Measurements from ENCODE around the gene CRB2. TPM values are rescaled to one million over a fixed set of nuclear protein-coding genes. Genes with fewer than 3 reads are reported as not detected.

CRB2 gene
- total RNA-seq, 4 donors from 2014 or later: 0.11 TPM; not detected in 3

- H3K4me3 ChIP-seq (replicated peaks in 1 of 3): no peak overlapping the region
- H3K27me3 ChIP-seq: no peaks in the 10 kb centered on the region
- H3K27ac ChIP-seq: no peak overlapping the region
- no peaks in the 10 kb centered on the region for H3K36me3 ChIP-seq
- 76 to 93% methylated on average over 14 to 43 of the region's 67 CpGs for WGBS, 2 donors
- TF ChIP-seq, protein P1, sequence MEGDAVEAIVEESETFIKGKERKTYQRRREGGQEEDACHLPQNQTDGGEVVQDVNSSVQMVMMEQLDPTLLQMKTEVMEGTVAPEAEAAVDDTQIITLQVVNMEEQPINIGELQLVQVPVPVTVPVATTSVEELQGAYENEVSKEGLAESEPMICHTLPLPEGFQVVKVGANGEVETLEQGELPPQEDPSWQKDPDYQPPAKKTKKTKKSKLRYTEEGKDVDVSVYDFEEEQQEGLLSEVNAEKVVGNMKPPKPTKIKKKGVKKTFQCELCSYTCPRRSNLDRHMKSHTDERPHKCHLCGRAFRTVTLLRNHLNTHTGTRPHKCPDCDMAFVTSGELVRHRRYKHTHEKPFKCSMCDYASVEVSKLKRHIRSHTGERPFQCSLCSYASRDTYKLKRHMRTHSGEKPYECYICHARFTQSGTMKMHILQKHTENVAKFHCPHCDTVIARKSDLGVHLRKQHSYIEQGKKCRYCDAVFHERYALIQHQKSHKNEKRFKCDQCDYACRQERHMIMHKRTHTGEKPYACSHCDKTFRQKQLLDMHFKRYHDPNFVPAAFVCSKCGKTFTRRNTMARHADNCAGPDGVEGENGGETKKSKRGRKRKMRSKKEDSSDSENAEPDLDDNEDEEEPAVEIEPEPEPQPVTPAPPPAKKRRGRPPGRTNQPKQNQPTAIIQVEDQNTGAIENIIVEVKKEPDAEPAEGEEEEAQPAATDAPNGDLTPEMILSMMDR (IDR thresholded peaks at IDR 0.05): no peak
- TF ChIP-seq POLR2A (IDR thresholded peaks at IDR 0.05): no peak
- intact Hi-C loops (cut with DNase I): no loop called here
- DNase-seq: no peak
- H3K9me3 ChIP-seq: no peaks in the 10 kb centered on the region
- H3K4me1 ChIP-seq: no peaks in the 10 kb centered on the region
Observed at GRCh38 chr9:123365881-123366528, 10.0 kb downstream of the CRB2 start.

DNA sequence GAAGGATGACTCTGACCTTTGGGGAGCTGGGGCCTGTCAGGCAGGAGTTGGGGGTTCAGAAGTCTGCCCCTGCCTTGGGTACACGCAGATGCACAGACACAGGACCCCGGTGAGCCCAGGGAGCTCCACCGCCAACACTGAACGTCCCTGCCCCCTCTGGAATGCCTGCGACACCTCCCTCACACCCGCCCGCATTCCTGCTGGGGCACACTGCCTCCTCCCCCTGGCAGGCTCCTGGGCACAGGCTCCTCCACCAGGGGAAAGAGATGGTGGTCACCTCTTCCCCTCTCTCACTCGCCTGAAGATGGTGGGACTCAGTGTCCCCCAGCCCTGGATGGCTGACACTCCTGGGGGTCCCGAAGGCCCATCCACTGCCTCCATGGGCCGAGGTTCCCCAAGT is 12.0 kb downstream of the CRB2 start:
- WGBS, 2 donors: 57 to 70% methylated on average over 10 of the region's 10 CpGs
- H3K4me1 ChIP-seq: peaks cover 0 to 1% of the 10 kb centered on the region in 2 donors
- TF ChIP-seq, protein P1 (IDR thresholded peaks at IDR 0.05): no peak
- TF ChIP-seq POLR2A (IDR thresholded peaks at IDR 0.05): no peak
- intact Hi-C loops (cut with DNase I): no loop called here
- no peak overlapping the region for H3K27ac ChIP-seq
- no peaks in the 10 kb centered on the region for H3K36me3 ChIP-seq
- peaks cover 3% of the 10 kb centered on the region for H3K27me3 ChIP-seq
- H3K9me3 ChIP-seq: no peaks in the 10 kb centered on the region
- no peak overlapping the region for H3K4me3 ChIP-seq (replicated peaks in 1 of 3)
- no peak for DNase-seq

GRCh38 chr9:123368536-123369153 is 12.6 kb downstream of the CRB2 start:
- DNase-seq: no peak
- Histone ChIP-seq H3K4me3 (replicated peaks in 1 of 3) (no peak overlapping the region), H3K27me3 (peaks cover 3% of the 10 kb centered on the region), H3K27ac (no peak overlapping the region), H3K4me1 (peaks cover 0 to 8% of the 10 kb centered on the region in 2 donors), H3K36me3 (no peaks in the 10 kb centered on the region), H3K9me3 (no peaks in the 10 kb centered on the region)
- intact Hi-C loops (cut with DNase I): no loop called here
- no peak for TF ChIP-seq POLR2A (IDR thresholded peaks at IDR 0.05)
- TF ChIP-seq, protein P1 (IDR thresholded peaks at IDR 0.05): no peak
- WGBS, 2 donors: 90% methylated on average over 2 of the region's 6 CpGs

DNA sequence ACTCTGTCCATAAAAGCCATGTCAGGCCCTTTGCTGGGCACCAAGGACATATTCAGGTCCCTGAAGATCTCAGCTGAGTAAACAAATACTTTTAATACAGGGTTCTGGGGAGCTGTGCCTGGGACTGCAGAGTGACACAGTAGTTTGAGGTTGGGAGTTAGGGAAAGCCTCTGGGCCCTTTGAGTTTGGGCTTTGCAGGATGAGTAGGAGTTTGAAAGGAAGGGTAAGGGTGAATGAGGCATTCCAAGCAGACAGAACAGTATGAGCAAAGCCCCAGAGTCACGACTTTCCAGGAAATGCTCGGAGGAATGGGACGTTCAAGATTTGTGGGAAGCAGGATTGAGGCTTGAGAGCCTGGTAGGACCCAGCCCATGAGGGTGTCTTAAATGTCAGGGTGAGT is 13.3 kb downstream of the CRB2 start:
- DNase-seq: no peak
- Histone ChIP-seq H3K27me3 (peaks cover 3% of the 10 kb centered on the region), H3K9me3 (no peaks in the 10 kb centered on the region), H3K4me1 (peaks cover 0 to 9% of the 10 kb centered on the region in 2 donors), H3K27ac (no peak overlapping the region), H3K36me3 (no peaks in the 10 kb centered on the region), H3K4me3 (replicated peaks in 1 of 3) (no peak overlapping the region)
- intact Hi-C loops (cut with DNase I): no loop called here
- TF ChIP-seq, protein P1 (IDR thresholded peaks at IDR 0.05): no peak
- no peak for TF ChIP-seq POLR2A (IDR thresholded peaks at IDR 0.05)
- WGBS, 2 donors: 84 to 89% methylated on average over 3 of the region's 3 CpGs

GRCh38 chr9:123370108-123370507 is 14.1 kb downstream of the CRB2 start:
- Histone ChIP-seq H3K36me3 (no peaks in the 10 kb centered on the region), H3K9me3 (no peaks in the 10 kb centered on the region), H3K27ac (no peak overlapping the region), H3K4me3 (replicated peaks in 1 of 3) (no peak overlapping the region), H3K4me1 (peaks cover 0 to 15% of the 10 kb centered on the region in 2 donors), H3K27me3 (peaks cover 3% of the 10 kb centered on the region)
- intact Hi-C loops (cut with DNase I): no loop called here
- no peak for DNase-seq
- 94 to 95% methylated on average over 9 to 13 of the region's 13 CpGs for WGBS, 2 donors
- no peak for TF ChIP-seq POLR2A (IDR thresholded peaks at IDR 0.05)
- TF ChIP-seq, protein P1 (IDR thresholded peaks at IDR 0.05): no peak
